WTC11 (cell line): ENCODE data around the gene PIP4K2A.

ENCODE experiments used
- ATF3 ChIP-seq: sonication (generic); formaldehyde crosslinking; conservative IDR thresholded peaks from 2 replicates; pipeline ENCODE4 v1.8.1; 2022; ENCODE audit warnings: mild to moderate bottlenecking, missing genetic modification reagents
- EMX1 ChIP-seq: fragments of 250-450 bp; sonication (Bioruptor Pico); IDR thresholded peaks from 2 replicates; pipeline ENCODE4 v1.8.0; 2021; ENCODE audit warnings: mild to moderate bottlenecking
- FOXK1 ChIP-seq: sonication (generic); formaldehyde crosslinking; IDR thresholded peaks from 2 replicates; pipeline ENCODE4 v1.8.0; 2022; ENCODE audit warnings: mild to moderate bottlenecking, moderate library complexity, missing genetic modification reagents
- GABPB1 ChIP-seq: sonication (generic); formaldehyde crosslinking; IDR thresholded peaks from 2 replicates; pipeline ENCODE4 v1.8.1; 2023; ENCODE audit warnings: mild to moderate bottlenecking, missing genetic modification reagents
- NR3C1 ChIP-seq: sonication (generic); formaldehyde crosslinking; conservative IDR thresholded peaks from 2 replicates; pipeline ENCODE4 v1.8.1; 2023; ENCODE audit warnings: low read depth, mild to moderate bottlenecking, missing genetic modification reagents
- SMAD3 ChIP-seq: sonication (generic); formaldehyde crosslinking; IDR thresholded peaks from 2 replicates; pipeline ENCODE4 v1.8.0; 2022; ENCODE audit warnings: missing genetic modification reagents, mild to moderate bottlenecking, borderline replicate concordance
- TP53 ChIP-seq: sonication (generic); formaldehyde crosslinking; IDR thresholded peaks from 2 replicates; pipeline ENCODE4 v1.8.1; 2023; ENCODE audit warnings: mild to moderate bottlenecking, missing genetic modification reagents
- TF ChIP-seq, protein P1 (sequence below): fragments of 200-600 bp; IDR thresholded peaks from 2 replicates; pipeline ENCODE4 v1.8.0; 2022; ENCODE audit warnings: antibody characterized with exemption

GRCh38 chr10:22674573-22674930 lies 39.8 kb downstream of the PIP4K2A start:
- TF ChIP-seq ATF3 (CRISPR knock-in tag) (no peak), SMAD3 (CRISPR knock-in tag) (no peak), NR3C1 (no peak), FOXK1 (no peak), EMX1 (CRISPR knock-in tag) (no peak), TP53 (CRISPR knock-in tag) (no peak), GABPB1 (CRISPR knock-in tag) (no peak)
- TF ChIP-seq, protein P1, sequence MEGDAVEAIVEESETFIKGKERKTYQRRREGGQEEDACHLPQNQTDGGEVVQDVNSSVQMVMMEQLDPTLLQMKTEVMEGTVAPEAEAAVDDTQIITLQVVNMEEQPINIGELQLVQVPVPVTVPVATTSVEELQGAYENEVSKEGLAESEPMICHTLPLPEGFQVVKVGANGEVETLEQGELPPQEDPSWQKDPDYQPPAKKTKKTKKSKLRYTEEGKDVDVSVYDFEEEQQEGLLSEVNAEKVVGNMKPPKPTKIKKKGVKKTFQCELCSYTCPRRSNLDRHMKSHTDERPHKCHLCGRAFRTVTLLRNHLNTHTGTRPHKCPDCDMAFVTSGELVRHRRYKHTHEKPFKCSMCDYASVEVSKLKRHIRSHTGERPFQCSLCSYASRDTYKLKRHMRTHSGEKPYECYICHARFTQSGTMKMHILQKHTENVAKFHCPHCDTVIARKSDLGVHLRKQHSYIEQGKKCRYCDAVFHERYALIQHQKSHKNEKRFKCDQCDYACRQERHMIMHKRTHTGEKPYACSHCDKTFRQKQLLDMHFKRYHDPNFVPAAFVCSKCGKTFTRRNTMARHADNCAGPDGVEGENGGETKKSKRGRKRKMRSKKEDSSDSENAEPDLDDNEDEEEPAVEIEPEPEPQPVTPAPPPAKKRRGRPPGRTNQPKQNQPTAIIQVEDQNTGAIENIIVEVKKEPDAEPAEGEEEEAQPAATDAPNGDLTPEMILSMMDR = no peak
